Subcutaneous abdominal adipose tissue (tissue), 5 donors: ENCODE measurements around the gene ASIC3.
"Not testable (repeated sequence)": the region's sequence is repeated elsewhere in the genome, so short reads cannot be mapped to it uniquely, and the experiment has no call there.

Experiments
- H3K27ac ChIP-seq: one replicate; pipeline ENCODE4 v1.7.0; 2013; ENCODE audit warnings: low read depth, mild to moderate bottlenecking, inconsistent platforms, low read length, moderate library complexity
- H3K27me3 ChIP-seq, 5 donors: one replicate each; pipeline ENCODE4 v1.7.0; 2013; ENCODE audit warnings: low read length in 5 of 5, inconsistent platforms in 1 of 5; ENCODE audit not compliant: control insufficient read depth in 5 of 5, insufficient read depth in 4 of 5
- H3K36me3 ChIP-seq, 5 donors: one replicate each; pipeline ENCODE4 v1.7.0; 2013; ENCODE audit warnings: low read length in 5 of 5; ENCODE audit not compliant: control insufficient read depth in 5 of 5, insufficient read depth in 5 of 5
- H3K4me1 ChIP-seq, 5 donors: one replicate each; pipeline ENCODE4 v1.7.0; 2013; ENCODE audit warnings: low read length in 5 of 5, mild to moderate bottlenecking in 3 of 5, moderate library complexity in 1 of 5; ENCODE audit not compliant: control insufficient read depth in 5 of 5, insufficient read depth in 5 of 5
- H3K4me3 ChIP-seq, 5 donors: one replicate each; pipeline ENCODE4 v1.7.0; 2013; ENCODE audit warnings: low read length in 5 of 5, low read depth in 1 of 5
- H3K9ac ChIP-seq, 5 donors: one replicate each; pipeline ENCODE4 v1.7.0; 2013; ENCODE audit warnings: low read length in 5 of 5, mild to moderate bottlenecking in 4 of 5, moderate library complexity in 3 of 5
- H3K9me3 ChIP-seq, 5 donors: one replicate each; pipeline ENCODE4 v1.7.0; 2013; ENCODE audit warnings: low read length in 5 of 5; ENCODE audit not compliant: control insufficient read depth in 5 of 5
- donor health status: healthy.
- donor health status: healthy.
- donor health status: healthy.
- donor health status: healthy.
- donor health status: healthy.

ASIC3 gene

GRCh38 chr7:151039850-151040548 is 8.3 kb upstream of the ASIC3 start:
- Histone ChIP-seq H3K27me3 (no peaks in the 10 kb centered on the region), H3K27ac (no peak overlapping the region), H3K4me1 (peaks cover 0 to 16% (median 11%) of the 10 kb centered on the region in 5 donors), H3K36me3 (peaks cover 0 to 61% (median 46%) of the 10 kb centered on the region in 5 donors), H3K4me3 (no peak overlapping the region), H3K9ac (peak overlapping the region in 1 of 5 donors; percentile 23), H3K9me3 (no peaks in the 10 kb centered on the region)

GRCh38 chr7:151040616-151041375 is 7.5 kb upstream of the ASIC3 start:
- Histone ChIP-seq H3K4me3 (no peak overlapping the region), H3K9ac (no peak overlapping the region), H3K27me3 (no peaks in the 10 kb centered on the region), H3K4me1 (peaks cover 0 to 16% (median 11%) of the 10 kb centered on the region in 5 donors), H3K27ac (no peak overlapping the region), H3K9me3 (no peaks in the 10 kb centered on the region), H3K36me3 (peaks cover 0 to 61% (median 40%) of the 10 kb centered on the region in 5 donors)

- not testable (repeated sequence) for H3K27me3 ChIP-seq, H3K9me3 ChIP-seq, H3K9ac ChIP-seq, H3K4me3 ChIP-seq, H3K27ac ChIP-seq
- H3K4me1 ChIP-seq: peaks cover 4 to 38% (median 24%) of the 10 kb centered on the region in 5 donors
- H3K36me3 ChIP-seq: peaks cover 0 to 46% (median 24%) of the 10 kb centered on the region in 5 donors
Observed at GRCh38 chr7:151043449-151043848, 4.9 kb upstream of the ASIC3 start.

- Histone ChIP-seq H3K4me1 (peaks cover 4 to 33% (median 19%) of the 10 kb centered on the region in 5 donors), H3K9ac (no peak overlapping the region), H3K27me3 (no peaks in the 10 kb centered on the region), H3K27ac (no peak overlapping the region), H3K36me3 (peaks cover 0 to 46% (median 24%) of the 10 kb centered on the region in 5 donors), H3K4me3 (no peak overlapping the region), H3K9me3 (no peaks in the 10 kb centered on the region)
Observed at GRCh38 chr7:151043959-151044358, 4.4 kb upstream of the ASIC3 start.

GRCh38 chr7:151045262-151045661 is 3.1 kb upstream of the ASIC3 start:
- Histone ChIP-seq H3K27me3 (peaks cover 0 to 7% (median 4%) of the 10 kb centered on the region in 5 donors), H3K36me3 (peaks cover 0 to 46% (median 24%) of the 10 kb centered on the region in 5 donors), H3K9me3 (no peaks in the 10 kb centered on the region), H3K4me1 (peaks cover 4 to 28% (median 11%) of the 10 kb centered on the region in 5 donors), H3K4me3 (no peak overlapping the region), H3K9ac (no peak overlapping the region), H3K27ac (no peak overlapping the region)

- Histone ChIP-seq H3K4me3 (no peak overlapping the region), H3K9me3 (no peaks in the 10 kb centered on the region), H3K36me3 (peaks cover 0 to 46% (median 24%) of the 10 kb centered on the region in 5 donors), H3K27me3 (peaks cover 0 to 9% (median 5%) of the 10 kb centered on the region in 5 donors), H3K9ac (no peak overlapping the region), H3K4me1 (peaks cover 4 to 31% (median 14%) of the 10 kb centered on the region in 5 donors), H3K27ac (no peak overlapping the region)
Observed at GRCh38 chr7:151045967-151046366, 2.4 kb upstream of the ASIC3 start.

GRCh38 chr7:151046603-151047573 is 1.4 kb upstream of the ASIC3 start:
- Histone ChIP-seq H3K9me3 (no peaks in the 10 kb centered on the region), H3K27ac (no peak overlapping the region), H3K4me1 (peaks cover 4 to 34% (median 17%) of the 10 kb centered on the region in 5 donors), H3K36me3 (peaks cover 0 to 37% (median 24%) of the 10 kb centered on the region in 5 donors), H3K9ac (peak overlapping the region in 1 of 5 donors; percentile 17), H3K4me3 (no peak overlapping the region), H3K27me3 (peaks cover 0 to 9% (median 5%) of the 10 kb centered on the region in 5 donors)

- Histone ChIP-seq H3K9me3 (no peaks in the 10 kb centered on the region), H3K27ac (no peak overlapping the region), H3K4me1 (peaks cover 4 to 33% (median 18%) of the 10 kb centered on the region in 5 donors)
Observed at GRCh38 chr7:151048911-151049463, 656 bp downstream of the ASIC3 start.

GRCh38 chr7:151051108-151051507 is 2.8 kb downstream of the ASIC3 start:
- H3K9ac ChIP-seq: no peak overlapping the region

More at GRCh38 chr7:151048911-151049463, 656 bp downstream of the ASIC3 start:
- Histone ChIP-seq H3K9ac (no peak overlapping the region), H3K4me3 (no peak overlapping the region), H3K27me3 (peaks cover 0 to 9% (median 5%) of the 10 kb centered on the region in 5 donors), H3K36me3 (peaks cover 0 to 28% (median 15%) of the 10 kb centered on the region in 5 donors)

More at GRCh38 chr7:151051108-151051507, 2.8 kb downstream of the ASIC3 start:
- Histone ChIP-seq H3K27me3 (peaks cover 0 to 9% (median 5%) of the 10 kb centered on the region in 5 donors), H3K9me3 (no peaks in the 10 kb centered on the region), H3K27ac (no peak overlapping the region), H3K36me3 (peaks cover 0 to 10% (median 4%) of the 10 kb centered on the region in 5 donors), H3K4me3 (peak overlapping the region in 1 of 5 donors; percentile 23), H3K4me1 (peaks cover 4 to 33% (median 18%) of the 10 kb centered on the region in 5 donors)
